ENCODE data around the gene HDGFL3. TPM values are rescaled to one million over a fixed set of nuclear protein-coding genes. Genes with fewer than 3 reads are reported as not detected.
"Not testable (repeated sequence)": the region's sequence is repeated elsewhere in the genome, so short reads cannot be mapped to it uniquely, and the experiment has no call there.

HDGFL3 gene
- polyA plus RNA-seq, 3 donors: 3.4 to 34.4 (median 12.2) TPM

- WGBS, 3 donors: 87 to 98% (median 98%) methylated on average over 3 of the region's 3 CpGs
- no peak overlapping the region for H3K27ac ChIP-seq (ENCODE audit: low read depth, low read length)
Observed at GRCh38 chr15:83111149-83111548, 96.5 kb downstream of the HDGFL3 start.

GRCh38 chr15:83110381-83110780 lies 97.2 kb downstream of the HDGFL3 start:
- WGBS, 3 donors: 71 to 88% (median 85%) methylated on average over 3 of the region's 3 CpGs
- no peak overlapping the region for H3K27ac ChIP-seq (ENCODE audit: low read depth, low read length)

- no peak overlapping the region for H3K27ac ChIP-seq (ENCODE audit: low read depth, low read length)
- 85 to 86% (median 86%) methylated on average over 12 of the region's 12 CpGs for WGBS, 3 donors
Observed at GRCh38 chr15:83109532-83109931, 98.1 kb downstream of the HDGFL3 start.

- WGBS, 3 donors: 27 to 50% (median 31%) methylated on average over 21 of the region's 21 CpGs
- no peak overlapping the region for H3K27ac ChIP-seq (ENCODE audit: low read depth, low read length)
Observed at GRCh38 chr15:83108266-83109219, 99.1 kb downstream of the HDGFL3 start.

GRCh38 chr15:83107841-83108181 lies 99.8 kb downstream of the HDGFL3 start:
- H3K27ac ChIP-seq (ENCODE audit: low read depth, low read length): no peak overlapping the region
- WGBS, 3 donors: 3 to 16% (median 5%) methylated on average over 23 to 30 of the region's 30 CpGs

- WGBS, 3 donors: 1% methylated on average over 85 to 97 of the region's 97 CpGs
- H3K27ac ChIP-seq (ENCODE audit: low read depth, low read length): no peak within 1 kb of the TSS
Observed at GRCh38 chr15:83106994-83107840, 100.4 kb downstream of the HDGFL3 start, which contains the start of gene TM6SF1. TM6SF1 (plus strand) TSS chr15:83107645; CDS start chr15:83107681, 36 bp downstream.

- H3K27ac ChIP-seq (ENCODE audit: low read depth, low read length): no peak overlapping the region
- 58 to 81% (median 79%) methylated on average over 1 of the region's 1 CpG for WGBS, 3 donors
Observed at GRCh38 chr15:83105440-83105839, 102.2 kb downstream of the HDGFL3 start.

GRCh38 chr15:83104141-83104540 lies 103.5 kb downstream of the HDGFL3 start:
- no peak overlapping the region for H3K27ac ChIP-seq (ENCODE audit: low read depth, low read length)
- WGBS, 3 donors: 85 to 92% (median 91%) methylated on average over 4 of the region's 4 CpGs

GRCh38 chr15:83102346-83102745 lies 105.3 kb downstream of the HDGFL3 start:
- H3K27ac ChIP-seq (ENCODE audit: low read depth, low read length): no peak overlapping the region
- WGBS, 3 donors: 54 to 66% (median 65%) methylated on average over 2 of the region's 2 CpGs

GRCh38 chr15:83100097-83100646 lies 107.5 kb downstream of the HDGFL3 start:
- H3K27ac ChIP-seq (ENCODE audit: low read depth, low read length): no peak overlapping the region
- 29 to 66% (median 48%) methylated on average over 2 of the region's 2 CpGs for WGBS, 3 donors

GRCh38 chr15:83099290-83099689 lies 108.3 kb downstream of the HDGFL3 start:
- WGBS, 3 donors: 58 to 73% (median 69%) methylated on average over 2 of the region's 2 CpGs
- H3K27ac ChIP-seq (ENCODE audit: low read depth, low read length): no peak overlapping the region

GRCh38 chr15:83098079-83098478 lies 109.5 kb downstream of the HDGFL3 start:
- H3K27ac ChIP-seq (ENCODE audit: low read depth, low read length): no peak overlapping the region

GRCh38 chr15:83094583-83094982 lies 113.0 kb downstream of the HDGFL3 start:
- 85 to 92% (median 87%) methylated on average over 5 of the region's 5 CpGs for WGBS, 3 donors
- H3K27ac ChIP-seq (ENCODE audit: low read depth, low read length): no peak overlapping the region

- 45 to 67% (median 47%) methylated on average over 4 of the region's 4 CpGs for WGBS, 3 donors
- no peak overlapping the region for H3K27ac ChIP-seq (ENCODE audit: low read depth, low read length)
Observed at GRCh38 chr15:83092309-83092976, 115.2 kb downstream of the HDGFL3 start.

GRCh38 chr15:83091965-83092308 lies 115.7 kb downstream of the HDGFL3 start:
- H3K27ac ChIP-seq (ENCODE audit: low read depth, low read length): not testable (repeated sequence)
- 82 to 95% (median 90%) methylated on average over 3 of the region's 3 CpGs for whole genome bisulfite sequencing, 3 donors

- WGBS, 3 donors: 32 to 65% (median 64%) methylated on average over 4 of the region's 4 CpGs
- H3K27ac ChIP-seq (ENCODE audit: low read depth, low read length): no peak overlapping the region
Observed at GRCh38 chr15:83090465-83090864, 117.2 kb downstream of the HDGFL3 start.

GRCh38 chr15:83088876-83089275 lies 118.7 kb downstream of the HDGFL3 start:
- H3K27ac ChIP-seq (ENCODE audit: low read depth, low read length): no peak overlapping the region
- WGBS, 3 donors: 70 to 80% (median 79%) methylated on average over 2 of the region's 2 CpGs

- H3K27ac ChIP-seq (ENCODE audit: low read depth, low read length): no peak overlapping the region
- WGBS, 3 donors: 63 to 77% (median 71%) methylated on average over 2 of the region's 2 CpGs
Observed at GRCh38 chr15:83087576-83087975, 120.0 kb downstream of the HDGFL3 start.

Data from adipose tissue (tissue), 3 donors.